Measurements from ENCODE around the gene SGF29.
"Not testable (repeated sequence)": the region's sequence is repeated elsewhere in the genome, so short reads cannot be mapped to it uniquely, and the experiment has no call there.

The SGF29 gene

DNA sequence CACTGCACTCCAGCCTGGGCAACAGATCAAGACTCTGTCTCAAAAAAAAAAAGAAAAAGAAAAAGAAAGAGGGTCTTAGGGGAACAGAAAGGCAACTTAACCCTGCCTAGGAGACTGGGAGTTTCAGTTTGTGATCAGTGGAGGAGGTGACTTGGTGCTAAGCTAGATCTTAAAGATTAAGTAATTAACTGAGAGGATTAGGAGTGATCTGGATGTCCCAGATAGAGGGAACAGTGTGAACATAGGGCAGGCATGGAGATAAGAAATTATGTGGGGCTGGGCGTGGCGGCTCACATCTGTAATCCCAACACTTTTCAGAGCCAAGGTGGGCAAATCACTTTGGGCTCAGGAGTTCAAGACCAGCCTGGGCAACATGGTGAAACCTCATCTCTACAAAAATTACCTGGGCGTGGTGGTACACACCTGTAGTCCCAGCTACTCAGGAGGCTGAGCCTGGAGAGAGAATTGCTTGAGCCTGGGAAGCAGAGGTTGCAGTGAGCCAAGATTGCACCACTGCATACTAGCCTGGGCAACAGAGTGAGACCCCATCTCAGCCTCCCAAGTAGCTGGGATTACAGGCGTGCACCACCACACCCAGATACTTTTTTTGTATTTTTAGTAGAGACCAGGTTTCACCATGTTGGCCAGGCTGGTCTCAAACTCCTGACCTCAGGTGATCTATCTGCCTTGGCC, 12.7 kb downstream of the SGF29 start:
- not testable (repeated sequence) for DNase-seq

DNA sequence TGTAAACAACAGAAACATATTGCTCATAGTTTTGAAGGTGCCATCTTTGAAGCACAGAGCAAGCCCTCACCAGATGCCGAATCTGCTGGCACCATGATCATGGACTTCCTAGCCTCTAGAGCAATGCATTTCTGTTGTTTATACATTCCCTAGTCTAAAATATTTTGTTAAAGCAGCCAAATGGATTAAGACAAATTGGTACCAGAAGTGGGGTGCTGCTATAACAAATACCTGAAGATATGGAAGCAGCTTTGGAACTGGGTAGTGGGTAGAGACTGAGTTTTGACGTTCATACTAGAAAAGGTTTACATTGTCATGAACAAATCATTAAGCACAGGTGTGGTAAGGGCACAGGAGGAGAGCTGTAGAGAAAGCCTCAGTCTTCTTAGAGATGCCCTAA, 13.6 kb downstream of the SGF29 start:
- Histone ChIP-seq H3K27me3 (ENCODE audit: control insufficient read depth in 1 of 2, insufficient read depth in 1 of 2, low read length in 2 of 2) (no peaks in the 10 kb centered on the region), H3K18ac (ENCODE audit: low read depth in 1 of 2, low read length in 2 of 2) (no peak overlapping the region), H2BK120ac (ENCODE audit: low read depth, low read length) (no peak overlapping the region), H2BK15ac (ENCODE audit: low read depth, poor library complexity, severe bottlenecking) (no peak overlapping the region), H2AK5ac (ENCODE audit: low read length, severe bottlenecking) (no peak overlapping the region), H3K4me2 (ENCODE audit: low read length, poor library complexity, severe bottlenecking) (no peak overlapping the region), H3K23ac (ENCODE audit: low read length in 2 of 2) (no peak overlapping the region), H3K79me1 (replicated peaks; ENCODE audit: low read length, poor library complexity, severe bottlenecking) (peaks cover 34% of the 10 kb centered on the region), H3K27ac (ENCODE audit: low read length, poor library complexity, severe bottlenecking) (no peak overlapping the region), H2AFZ (ENCODE audit: low read depth, low read length) (no peak overlapping the region), H3K4ac (ENCODE audit: low read depth in 1 of 2, low read length in 2 of 2) (no peak overlapping the region), H4K8ac (ENCODE audit: low read length) (no peak overlapping the region), H4K91ac (ENCODE audit: low read length) (no peak overlapping the region), H2BK5ac (ENCODE audit: low read depth, low read length, poor library complexity, severe bottlenecking) (no peak overlapping the region), H3K14ac (ENCODE audit: low read length in 2 of 2) (no peak overlapping the region), H3K36me3 (ENCODE audit: control insufficient read depth in 1 of 2, insufficient read depth in 2 of 2, low read depth in 1 of 2, low read length in 2 of 2) (no peaks in the 10 kb centered on the region), H3K4me3 (ENCODE audit: insufficient read depth in 1 of 2, low read depth in 1 of 2, low read length in 2 of 2) (no peak overlapping the region), H3K9ac (ENCODE audit: low read length) (no peak overlapping the region), H3K9me3 (ENCODE audit: control insufficient read depth, low read length) (peaks cover 9% of the 10 kb centered on the region), H3K4me1 (ENCODE audit: control insufficient read depth, insufficient read depth, low read depth, low read length) (peaks cover 3% of the 10 kb centered on the region), H2BK12ac (ENCODE audit: low read length in 2 of 2) (no peak overlapping the region)
- DNase-seq, result no peak
- WGBS, result over 99% methylated on average over 2 of the region's 2 CpGs

More for the DNA sequence above, 12.7 kb downstream of the SGF29 start:
- not testable (repeated sequence) for H3K14ac ChIP-seq (ENCODE audit: low read length in 2 of 2); H4K8ac ChIP-seq (ENCODE audit: low read length); H4K91ac ChIP-seq (ENCODE audit: low read length); H3K23ac ChIP-seq (ENCODE audit: low read length in 2 of 2); H3K27me3 ChIP-seq (ENCODE audit: control insufficient read depth in 1 of 2, insufficient read depth in 1 of 2, low read length in 2 of 2); H2BK12ac ChIP-seq (ENCODE audit: low read length in 2 of 2); H2AFZ ChIP-seq (ENCODE audit: low read depth, low read length); H2AK5ac ChIP-seq (ENCODE audit: low read length, severe bottlenecking); H3K9ac ChIP-seq (ENCODE audit: low read length); H2BK15ac ChIP-seq (ENCODE audit: low read depth, poor library complexity, severe bottlenecking); H3K36me3 ChIP-seq (ENCODE audit: control insufficient read depth in 1 of 2, insufficient read depth in 2 of 2, low read depth in 1 of 2, low read length in 2 of 2); H3K9me3 ChIP-seq (ENCODE audit: control insufficient read depth, low read length); H3K4me3 ChIP-seq (ENCODE audit: insufficient read depth in 1 of 2, low read depth in 1 of 2, low read length in 2 of 2); H3K4me1 ChIP-seq (ENCODE audit: control insufficient read depth, insufficient read depth, low read depth, low read length); H2BK120ac ChIP-seq (ENCODE audit: low read depth, low read length); H3K4me2 ChIP-seq (ENCODE audit: low read length, poor library complexity, severe bottlenecking); H3K18ac ChIP-seq (ENCODE audit: low read depth in 1 of 2, low read length in 2 of 2); H2BK5ac ChIP-seq (ENCODE audit: low read depth, low read length, poor library complexity, severe bottlenecking); H3K4ac ChIP-seq (ENCODE audit: low read depth in 1 of 2, low read length in 2 of 2); H3K27ac ChIP-seq (ENCODE audit: low read length, poor library complexity, severe bottlenecking)
- peaks cover 35% of the 10 kb centered on the region for H3K79me1 ChIP-seq (replicated peaks; ENCODE audit: low read length, poor library complexity, severe bottlenecking)
- WGBS, result 100% methylated on average over 4 of the region's 4 CpGs

DNA sequence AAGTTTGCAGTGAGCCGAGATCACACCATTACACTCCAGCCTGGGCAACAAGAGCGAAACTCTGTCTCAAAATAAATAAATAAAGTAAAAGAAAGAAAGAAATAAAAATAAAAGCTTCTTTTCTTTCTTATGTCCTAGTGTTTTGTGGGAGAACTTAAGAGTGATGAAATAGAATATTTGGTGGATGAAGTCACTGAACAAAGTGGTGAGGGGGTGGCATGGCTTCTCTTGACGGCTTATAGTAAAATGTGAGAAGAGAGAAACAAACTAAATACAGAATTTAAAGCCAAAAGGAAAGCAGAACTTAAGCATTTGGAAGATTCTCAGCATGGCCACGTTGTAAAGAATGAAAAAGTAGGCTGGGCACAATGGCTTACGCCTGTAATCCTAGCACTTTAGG, 15.3 kb downstream of the SGF29 start:
- Histone ChIP-seq H3K9ac (ENCODE audit: low read length) (no peak overlapping the region), H2AFZ (ENCODE audit: low read depth, low read length) (no peak overlapping the region), H4K91ac (ENCODE audit: low read length) (no peak overlapping the region), H3K23ac (ENCODE audit: low read length in 2 of 2) (no peak overlapping the region), H2AK5ac (ENCODE audit: low read length, severe bottlenecking) (no peak overlapping the region), H2BK15ac (ENCODE audit: low read depth, poor library complexity, severe bottlenecking) (no peak overlapping the region), H3K9me3 (ENCODE audit: control insufficient read depth, low read length) (peaks cover 9% of the 10 kb centered on the region), H3K18ac (ENCODE audit: low read depth in 1 of 2, low read length in 2 of 2) (no peak overlapping the region), H3K79me1 (replicated peaks; ENCODE audit: low read length, poor library complexity, severe bottlenecking) (peaks cover 35% of the 10 kb centered on the region), H3K4me2 (ENCODE audit: low read length, poor library complexity, severe bottlenecking) (no peak overlapping the region), H3K14ac (ENCODE audit: low read length in 2 of 2) (no peak overlapping the region), H2BK5ac (ENCODE audit: low read depth, low read length, poor library complexity, severe bottlenecking) (no peak overlapping the region), H3K27me3 (ENCODE audit: control insufficient read depth in 1 of 2, insufficient read depth in 1 of 2, low read length in 2 of 2) (no peaks in the 10 kb centered on the region), H2BK120ac (ENCODE audit: low read depth, low read length) (no peak overlapping the region), H2BK12ac (ENCODE audit: low read length in 2 of 2) (no peak overlapping the region), H3K27ac (ENCODE audit: low read length, poor library complexity, severe bottlenecking) (no peak overlapping the region), H3K4ac (ENCODE audit: low read depth in 1 of 2, low read length in 2 of 2) (no peak overlapping the region), H3K36me3 (ENCODE audit: control insufficient read depth in 1 of 2, insufficient read depth in 2 of 2, low read depth in 1 of 2, low read length in 2 of 2) (no peaks in the 10 kb centered on the region), H3K4me3 (ENCODE audit: insufficient read depth in 1 of 2, low read depth in 1 of 2, low read length in 2 of 2) (no peak overlapping the region), H3K4me1 (ENCODE audit: control insufficient read depth, insufficient read depth, low read depth, low read length) (peaks cover 8% of the 10 kb centered on the region), H4K8ac (ENCODE audit: low read length) (no peak overlapping the region)
- 75% methylated on average over 4 of the region's 5 CpGs for WGBS
- DNase-seq, result peak; percentile 38

DNA sequence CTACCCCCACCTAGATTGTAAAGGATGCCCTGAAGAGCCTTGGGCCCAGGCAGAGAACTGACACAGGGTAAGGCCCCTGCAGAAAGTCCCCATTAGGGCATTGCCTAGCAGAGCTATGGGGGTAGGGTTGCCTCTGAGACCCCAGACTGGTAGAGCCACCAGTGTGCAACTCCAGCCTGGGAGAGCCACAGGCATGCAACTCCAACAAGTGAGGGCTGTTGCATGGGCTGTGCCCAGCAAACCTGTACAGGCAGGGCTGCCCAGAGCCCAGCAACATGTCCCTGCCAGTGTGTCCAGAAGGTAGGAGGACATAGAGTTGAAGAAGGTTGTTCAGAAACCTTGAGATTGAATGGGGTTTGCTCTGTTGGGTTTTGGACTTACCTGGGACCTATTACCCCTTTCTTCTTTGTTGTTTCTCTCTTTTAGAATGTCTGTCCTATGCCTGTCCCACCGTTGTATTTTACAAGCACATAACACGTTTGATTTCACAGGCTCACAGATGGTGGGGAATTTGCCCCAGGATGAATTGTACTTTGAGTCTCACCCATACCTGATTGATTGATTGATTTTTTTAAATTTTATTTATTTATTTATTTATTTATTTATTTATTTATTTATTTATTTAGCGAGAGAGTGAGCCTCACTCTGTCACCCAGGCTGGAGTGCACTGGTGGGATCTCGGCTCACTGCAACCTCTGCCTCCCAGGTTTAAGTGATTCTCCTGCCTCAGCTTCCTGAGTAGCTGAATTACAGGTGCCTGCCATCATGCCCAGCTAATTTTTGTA, 16.4 kb downstream of the SGF29 start:
- Histone ChIP-seq H3K79me1 (replicated peaks; ENCODE audit: low read length, poor library complexity, severe bottlenecking) (peaks cover 30% of the 10 kb centered on the region), H3K4ac (ENCODE audit: low read depth in 1 of 2, low read length in 2 of 2) (no peak overlapping the region), H3K23ac (ENCODE audit: low read length in 2 of 2) (no peak overlapping the region), H3K4me1 (ENCODE audit: control insufficient read depth, insufficient read depth, low read depth, low read length) (peaks cover 6% of the 10 kb centered on the region), H3K9me3 (ENCODE audit: control insufficient read depth, low read length) (peaks cover 9% of the 10 kb centered on the region), H3K4me2 (ENCODE audit: low read length, poor library complexity, severe bottlenecking) (no peak overlapping the region), H4K8ac (ENCODE audit: low read length) (no peak overlapping the region), H2BK5ac (ENCODE audit: low read depth, low read length, poor library complexity, severe bottlenecking) (no peak overlapping the region), H2BK120ac (ENCODE audit: low read depth, low read length) (no peak overlapping the region), H3K27me3 (ENCODE audit: control insufficient read depth in 1 of 2, insufficient read depth in 1 of 2, low read length in 2 of 2) (no peaks in the 10 kb centered on the region), H3K9ac (ENCODE audit: low read length) (no peak overlapping the region), H3K36me3 (ENCODE audit: control insufficient read depth in 1 of 2, insufficient read depth in 2 of 2, low read depth in 1 of 2, low read length in 2 of 2) (no peaks in the 10 kb centered on the region), H4K91ac (ENCODE audit: low read length) (no peak overlapping the region), H2AFZ (ENCODE audit: low read depth, low read length) (no peak overlapping the region), H3K27ac (ENCODE audit: low read length, poor library complexity, severe bottlenecking) (no peak overlapping the region), H2AK5ac (ENCODE audit: low read length, severe bottlenecking) (no peak overlapping the region), H3K4me3 (ENCODE audit: insufficient read depth in 1 of 2, low read depth in 1 of 2, low read length in 2 of 2) (no peak overlapping the region), H3K18ac (ENCODE audit: low read depth in 1 of 2, low read length in 2 of 2) (no peak overlapping the region), H2BK12ac (ENCODE audit: low read length in 2 of 2) (no peak overlapping the region), H3K14ac (ENCODE audit: low read length in 2 of 2) (no peak overlapping the region), H2BK15ac (ENCODE audit: low read depth, poor library complexity, severe bottlenecking) (no peak overlapping the region)
- DNase-seq, result no peak
- 97% methylated on average over 4 of the region's 4 CpGs for WGBS
